ENCODE results near the gene CMPK1.
A peak's percentile ranks its signal among the peaks of the same experiment; 100 is the strongest.
"Not testable (repeated sequence)": the region's sequence is repeated elsewhere in the genome, so short reads cannot be mapped to it uniquely, and the experiment has no call there.

CMPK1 gene
- total RNA-seq, result 153 to 299 (median 164) reads per million in 3 donors

DNA sequence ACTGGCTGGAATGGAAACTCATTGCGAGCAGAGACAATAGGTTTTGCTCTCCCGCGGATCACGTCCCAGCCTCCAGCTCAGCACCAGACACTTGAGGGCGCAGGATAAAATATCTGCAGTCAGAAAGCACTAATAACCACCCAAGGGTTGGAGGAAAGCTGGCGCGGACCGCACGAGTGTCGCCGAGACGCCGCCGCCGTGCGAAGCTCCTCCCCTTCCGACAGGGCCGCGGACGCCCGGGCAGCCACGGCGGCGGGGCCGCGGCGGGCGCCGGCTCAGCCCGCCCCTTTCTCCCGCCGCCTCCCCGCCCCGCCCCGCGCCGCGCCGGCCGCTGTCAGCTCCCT, at the start of gene CMPK1:
CMPK1 (plus strand) TSS at position 213 of the 344 bp plus-strand sequence. CDS start 156 bp downstream, outside the sequence.
- Histone ChIP-seq H3K27me3 (replicated peaks; ENCODE audit: control insufficient read depth, insufficient read depth, low read length, poor library complexity, severe bottlenecking) (no peaks in the 10 kb centered on the region), H3K36me3 (ENCODE audit: control insufficient read depth, insufficient read depth, low read length) (no peaks in the 10 kb centered on the region), H3K27ac (ENCODE audit: insufficient read depth, low read length, poor library complexity, severe bottlenecking) (peak within 1 kb of the TSS; percentile 84), H3K4me3 (ENCODE audit: insufficient read depth, low read depth, low read length, poor library complexity, severe bottlenecking) (peak within 1 kb of the TSS; percentile 99), H3K9me3 (ENCODE audit: control insufficient read depth, low read length) (no peaks in the 10 kb centered on the region), H3K4me1 (ENCODE audit: control insufficient read depth, insufficient read depth, low read length, poor library complexity, severe bottlenecking) (peaks cover 13% of the 10 kb centered on the region)
- DNase-seq, result peak; percentile 59 to 69 (median 65)

DNA sequence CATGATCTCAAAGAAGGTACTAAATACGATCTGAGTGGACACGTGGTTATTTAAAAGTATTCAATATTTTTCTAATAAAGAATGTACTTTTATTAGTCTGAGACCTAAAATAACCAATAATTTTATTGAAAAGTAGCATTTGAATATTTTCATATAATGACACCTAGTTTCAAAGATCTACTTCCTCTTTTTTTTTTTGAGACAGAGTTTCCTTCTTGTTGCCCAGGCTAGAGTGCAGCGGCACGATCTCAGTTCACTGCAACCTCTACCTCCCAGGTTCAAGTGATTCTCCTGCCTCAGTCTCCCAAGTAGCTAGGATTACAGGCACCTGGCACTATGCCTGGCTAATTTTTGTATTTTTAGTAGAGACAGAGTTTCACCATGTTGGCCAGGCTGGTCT, 45.5 kb upstream of the CMPK1 start:
- H3K36me3 ChIP-seq (ENCODE audit: control insufficient read depth, insufficient read depth, low read length); DNase-seq; H3K27ac ChIP-seq (ENCODE audit: insufficient read depth, low read length, poor library complexity, severe bottlenecking); H3K9me3 ChIP-seq (ENCODE audit: control insufficient read depth, low read length); H3K27me3 ChIP-seq (replicated peaks; ENCODE audit: control insufficient read depth, insufficient read depth, low read length, poor library complexity, severe bottlenecking); H3K4me1 ChIP-seq (ENCODE audit: control insufficient read depth, insufficient read depth, low read length, poor library complexity, severe bottlenecking); H3K4me3 ChIP-seq (ENCODE audit: insufficient read depth, low read depth, low read length, poor library complexity, severe bottlenecking): not testable (repeated sequence)

GRCh38 chr1:47294863-47295262, 38.7 kb upstream of the CMPK1 start:
- not testable (repeated sequence) for H3K27ac ChIP-seq (ENCODE audit: insufficient read depth, low read length, poor library complexity, severe bottlenecking); H3K27me3 ChIP-seq (replicated peaks; ENCODE audit: control insufficient read depth, insufficient read depth, low read length, poor library complexity, severe bottlenecking); H3K9me3 ChIP-seq (ENCODE audit: control insufficient read depth, low read length); DNase-seq; H3K4me3 ChIP-seq (ENCODE audit: insufficient read depth, low read depth, low read length, poor library complexity, severe bottlenecking); H3K4me1 ChIP-seq (ENCODE audit: control insufficient read depth, insufficient read depth, low read length, poor library complexity, severe bottlenecking); H3K36me3 ChIP-seq (ENCODE audit: control insufficient read depth, insufficient read depth, low read length)

GRCh38 chr1:47295579-47295978, 38.0 kb upstream of the CMPK1 start:
- H3K36me3 ChIP-seq (ENCODE audit: control insufficient read depth, insufficient read depth, low read length), result no peaks in the 10 kb centered on the region

GRCh38 chr1:47298025-47298699, 35.4 kb upstream of the CMPK1 start:
- no peaks in the 10 kb centered on the region for H3K4me1 ChIP-seq (ENCODE audit: control insufficient read depth, insufficient read depth, low read length, poor library complexity, severe bottlenecking)
- DNase-seq, result no peak

More at GRCh38 chr1:47295579-47295978, 38.0 kb upstream of the CMPK1 start:
- DNase-seq, result no peak
- Histone ChIP-seq H3K4me3 (ENCODE audit: insufficient read depth, low read depth, low read length, poor library complexity, severe bottlenecking) (no peak overlapping the region), H3K27ac (ENCODE audit: insufficient read depth, low read length, poor library complexity, severe bottlenecking) (no peak overlapping the region), H3K4me1 (ENCODE audit: control insufficient read depth, insufficient read depth, low read length, poor library complexity, severe bottlenecking) (no peaks in the 10 kb centered on the region), H3K9me3 (ENCODE audit: control insufficient read depth, low read length) (no peaks in the 10 kb centered on the region), H3K27me3 (replicated peaks; ENCODE audit: control insufficient read depth, insufficient read depth, low read length, poor library complexity, severe bottlenecking) (no peaks in the 10 kb centered on the region)

DNA sequence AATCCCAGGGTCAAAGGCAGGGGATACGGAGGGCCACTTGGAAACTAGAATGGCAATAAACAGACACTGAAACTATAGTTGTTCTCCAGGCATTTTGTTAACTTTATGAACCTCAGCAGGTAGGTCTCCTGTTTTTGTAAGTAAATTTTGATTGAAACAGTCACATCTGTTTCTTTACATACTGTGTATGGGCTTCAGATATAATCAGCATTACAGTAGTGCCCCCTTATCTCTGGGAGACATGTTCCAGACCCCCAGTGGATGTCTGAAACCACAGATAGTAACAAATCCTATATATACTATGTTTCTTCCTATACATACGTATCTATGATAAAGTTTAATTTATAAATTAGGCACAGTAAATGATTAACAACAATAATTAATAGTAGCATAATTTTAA, 31.1 kb upstream of the CMPK1 start:
- Histone ChIP-seq H3K27me3 (replicated peaks; ENCODE audit: control insufficient read depth, insufficient read depth, low read length, poor library complexity, severe bottlenecking) (no peaks in the 10 kb centered on the region), H3K27ac (ENCODE audit: insufficient read depth, low read length, poor library complexity, severe bottlenecking) (no peak overlapping the region), H3K4me3 (ENCODE audit: insufficient read depth, low read depth, low read length, poor library complexity, severe bottlenecking) (no peak overlapping the region), H3K9me3 (ENCODE audit: control insufficient read depth, low read length) (no peaks in the 10 kb centered on the region), H3K36me3 (ENCODE audit: control insufficient read depth, insufficient read depth, low read length) (no peaks in the 10 kb centered on the region), H3K4me1 (ENCODE audit: control insufficient read depth, insufficient read depth, low read length, poor library complexity, severe bottlenecking) (no peaks in the 10 kb centered on the region)
- DNase-seq, result no peak

More at GRCh38 chr1:47298025-47298699, 35.4 kb upstream of the CMPK1 start:
- no peaks in the 10 kb centered on the region for H3K27me3 ChIP-seq (replicated peaks; ENCODE audit: control insufficient read depth, insufficient read depth, low read length, poor library complexity, severe bottlenecking)
- no peak overlapping the region for H3K4me3 ChIP-seq (ENCODE audit: insufficient read depth, low read depth, low read length, poor library complexity, severe bottlenecking)
- no peak overlapping the region for H3K27ac ChIP-seq (ENCODE audit: insufficient read depth, low read length, poor library complexity, severe bottlenecking)
- H3K9me3 ChIP-seq (ENCODE audit: control insufficient read depth, low read length), result no peaks in the 10 kb centered on the region
- H3K36me3 ChIP-seq (ENCODE audit: control insufficient read depth, insufficient read depth, low read length), result no peaks in the 10 kb centered on the region

- Histone ChIP-seq H3K36me3 (ENCODE audit: control insufficient read depth, insufficient read depth, low read length) (no peaks in the 10 kb centered on the region), H3K9me3 (ENCODE audit: control insufficient read depth, low read length) (no peaks in the 10 kb centered on the region), H3K27me3 (replicated peaks; ENCODE audit: control insufficient read depth, insufficient read depth, low read length, poor library complexity, severe bottlenecking) (no peaks in the 10 kb centered on the region), H3K4me3 (ENCODE audit: insufficient read depth, low read depth, low read length, poor library complexity, severe bottlenecking) (no peak overlapping the region), H3K27ac (ENCODE audit: insufficient read depth, low read length, poor library complexity, severe bottlenecking) (no peak overlapping the region), H3K4me1 (ENCODE audit: control insufficient read depth, insufficient read depth, low read length, poor library complexity, severe bottlenecking) (no peaks in the 10 kb centered on the region)
- no peak for DNase-seq
Observed at GRCh38 chr1:47309427-47309826, 24.2 kb upstream of the CMPK1 start.

DNA sequence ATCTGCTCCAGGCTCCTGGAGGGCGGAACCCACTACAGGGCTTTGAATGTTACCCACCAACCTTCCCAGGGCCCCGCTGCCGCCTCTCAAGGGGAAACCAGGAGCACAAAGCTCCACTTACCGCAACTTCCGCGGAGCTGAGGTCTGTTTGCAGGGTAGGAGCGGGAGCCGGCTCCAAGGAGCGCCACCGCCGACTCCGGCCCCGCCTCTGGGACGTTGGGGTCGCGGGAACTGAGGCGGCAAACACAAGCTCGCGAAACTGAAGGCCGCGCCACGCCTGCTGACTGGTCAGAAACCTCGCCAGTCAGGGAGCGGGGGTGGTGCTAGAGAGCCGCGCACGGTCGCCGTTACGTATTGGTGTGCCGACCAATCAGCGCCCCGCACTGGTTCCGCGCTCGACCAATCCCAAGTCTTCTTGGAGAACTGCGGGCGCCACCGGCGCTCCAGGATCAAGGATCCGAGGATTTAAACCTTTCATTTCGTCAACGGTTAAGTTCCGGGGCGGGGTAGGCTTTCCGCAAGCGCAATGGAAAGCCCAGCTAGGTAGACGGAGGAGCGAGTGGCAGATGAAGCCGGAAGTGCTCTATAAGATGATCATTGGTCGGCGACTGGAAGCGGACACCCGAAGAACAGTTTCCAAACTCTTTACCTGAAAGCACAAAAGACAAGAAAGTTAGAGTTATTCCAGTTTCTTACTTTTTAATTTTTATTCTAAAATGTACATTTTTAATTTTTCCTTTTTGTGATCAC, 19.5 kb upstream of the CMPK1 start, which contains the start of gene STIL:
STIL (minus strand) TSS at position 233 of the 750 bp plus-strand sequence. CDS start 3,828 bp downstream, outside the sequence.
- H3K9me3 ChIP-seq (ENCODE audit: control insufficient read depth, low read length), result no peaks in the 10 kb centered on the region
- H3K27ac ChIP-seq (ENCODE audit: insufficient read depth, low read length, poor library complexity, severe bottlenecking), result peak within 1 kb of the TSS; percentile 57
- H3K4me1 ChIP-seq (ENCODE audit: control insufficient read depth, insufficient read depth, low read length, poor library complexity, severe bottlenecking), result no peaks in the 10 kb centered on the region
- peak within 1 kb of the TSS; percentile 74 for H3K4me3 ChIP-seq (ENCODE audit: insufficient read depth, low read depth, low read length, poor library complexity, severe bottlenecking)
- no peaks in the 10 kb centered on the region for H3K27me3 ChIP-seq (replicated peaks; ENCODE audit: control insufficient read depth, insufficient read depth, low read length, poor library complexity, severe bottlenecking)
- peak; percentile 94 to 96 (median 96) for DNase-seq
- H3K36me3 ChIP-seq (ENCODE audit: control insufficient read depth, insufficient read depth, low read length), result no peaks in the 10 kb centered on the region

GRCh38 chr1:47317841-47318240, 15.7 kb upstream of the CMPK1 start:
- no peaks in the 10 kb centered on the region for H3K36me3 ChIP-seq (ENCODE audit: control insufficient read depth, insufficient read depth, low read length)
- H3K9me3 ChIP-seq (ENCODE audit: control insufficient read depth, low read length), result no peaks in the 10 kb centered on the region
- no peak overlapping the region for H3K4me3 ChIP-seq (ENCODE audit: insufficient read depth, low read depth, low read length, poor library complexity, severe bottlenecking)
- no peaks in the 10 kb centered on the region for H3K27me3 ChIP-seq (replicated peaks; ENCODE audit: control insufficient read depth, insufficient read depth, low read length, poor library complexity, severe bottlenecking)
- DNase-seq, result no peak
- no peaks in the 10 kb centered on the region for H3K4me1 ChIP-seq (ENCODE audit: control insufficient read depth, insufficient read depth, low read length, poor library complexity, severe bottlenecking)
- no peak overlapping the region for H3K27ac ChIP-seq (ENCODE audit: insufficient read depth, low read length, poor library complexity, severe bottlenecking)

DNA sequence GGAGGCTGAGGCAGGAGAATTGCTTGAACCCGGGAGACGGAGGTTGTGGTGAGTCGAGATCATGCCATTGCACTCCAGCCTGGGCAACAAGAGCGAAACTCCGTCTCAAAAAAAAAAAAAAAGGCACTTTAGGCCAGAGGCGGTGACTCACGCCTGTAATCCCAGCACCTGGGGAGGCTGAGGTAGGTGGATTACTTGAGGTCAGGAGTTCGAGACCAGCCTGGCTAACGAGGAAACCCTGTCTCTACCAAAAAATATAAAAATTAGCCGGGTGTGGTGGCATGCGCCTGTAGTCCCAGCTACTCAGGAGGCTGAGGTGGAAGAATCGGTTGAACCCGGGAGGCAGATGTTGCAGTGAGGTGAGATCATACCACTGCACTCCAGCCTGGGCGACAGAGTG, 13.6 kb upstream of the CMPK1 start:
- H3K9me3 ChIP-seq (ENCODE audit: control insufficient read depth, low read length); H3K4me3 ChIP-seq (ENCODE audit: insufficient read depth, low read depth, low read length, poor library complexity, severe bottlenecking); DNase-seq; H3K27ac ChIP-seq (ENCODE audit: insufficient read depth, low read length, poor library complexity, severe bottlenecking); H3K4me1 ChIP-seq (ENCODE audit: control insufficient read depth, insufficient read depth, low read length, poor library complexity, severe bottlenecking); H3K36me3 ChIP-seq (ENCODE audit: control insufficient read depth, insufficient read depth, low read length); H3K27me3 ChIP-seq (replicated peaks; ENCODE audit: control insufficient read depth, insufficient read depth, low read length, poor library complexity, severe bottlenecking): not testable (repeated sequence)
